Measurements from ENCODE around the gene LNX2.

Gene LNX2

GRCh38 chr13:27620377-27621115 is at the start of gene LNX2:
TSS of gene LNX2 (minus strand) at chr13:27620529. CDS start at chr13:27581703, 38,826 bp downstream.
- no peaks in the 10 kb centered on the region for H3K9me3 ChIP-seq (ENCODE audit: control insufficient read depth, insufficient read depth, low read length)
- H3K27me3 ChIP-seq (ENCODE audit: control insufficient read depth, insufficient read depth, low read length), result no peaks in the 10 kb centered on the region
- H3K4me3 ChIP-seq (ENCODE audit: low read depth, low read length), result peak within 1 kb of the TSS; percentile 99
- H3K4me1 ChIP-seq (ENCODE audit: control insufficient read depth, insufficient read depth, low read length), result peaks cover 15% of the 10 kb centered on the region
- peak within 1 kb of the TSS; percentile 92 for H3K9ac ChIP-seq (ENCODE audit: low read depth, low read length)
- H3K36me3 ChIP-seq (ENCODE audit: control insufficient read depth, insufficient read depth, low read length), result peaks cover 5% of the 10 kb centered on the region

DNA sequence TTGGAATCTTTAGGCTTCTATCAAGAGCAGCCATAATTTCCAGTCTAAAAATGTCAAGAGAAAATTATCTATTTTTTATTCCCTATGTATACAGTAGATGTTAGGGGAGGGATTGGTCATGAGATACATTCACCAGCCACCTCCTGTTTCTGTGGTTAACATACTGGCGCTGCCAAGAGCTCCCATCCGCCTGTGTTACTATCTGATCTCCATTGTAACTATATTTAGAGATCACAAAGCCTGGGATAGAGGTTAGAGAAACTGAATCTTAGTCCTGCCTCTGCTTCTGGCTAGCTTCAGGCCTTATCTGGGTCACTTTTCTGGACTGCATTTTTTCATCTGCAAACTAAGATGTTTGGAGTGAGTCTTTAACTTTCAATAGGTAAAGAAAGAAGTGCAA is 47.6 kb upstream of the LNX2 start:
- Histone ChIP-seq H3K4me3 (ENCODE audit: low read depth, low read length) (no peak overlapping the region), H3K4me1 (ENCODE audit: control insufficient read depth, insufficient read depth, low read length) (no peaks in the 10 kb centered on the region), H3K9me3 (ENCODE audit: control insufficient read depth, insufficient read depth, low read length) (no peaks in the 10 kb centered on the region), H3K9ac (ENCODE audit: low read depth, low read length) (no peak overlapping the region), H3K27me3 (ENCODE audit: control insufficient read depth, insufficient read depth, low read length) (no peaks in the 10 kb centered on the region), H3K36me3 (ENCODE audit: control insufficient read depth, insufficient read depth, low read length) (no peaks in the 10 kb centered on the region)

DNA sequence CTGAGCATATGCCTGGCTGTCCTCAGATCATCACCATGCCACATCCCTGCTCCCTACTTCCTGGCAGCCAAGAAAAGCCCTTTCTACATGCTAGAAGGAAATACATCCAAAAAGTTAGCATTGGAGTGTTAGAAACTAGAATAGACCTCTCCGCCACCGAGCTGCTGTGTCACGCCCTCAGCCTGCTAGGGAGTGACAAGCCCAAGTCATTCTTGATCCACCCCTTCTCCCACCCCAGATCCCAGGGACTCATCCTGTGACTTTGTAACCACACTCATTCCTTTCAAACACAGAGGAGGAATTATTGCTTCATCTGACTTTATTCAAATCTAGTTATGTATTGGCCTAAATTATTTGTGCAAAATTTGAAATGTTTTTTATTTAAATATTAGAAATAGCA is 46.6 kb upstream of the LNX2 start:
- Histone ChIP-seq H3K27me3 (ENCODE audit: control insufficient read depth, insufficient read depth, low read length) (no peaks in the 10 kb centered on the region), H3K4me1 (ENCODE audit: control insufficient read depth, insufficient read depth, low read length) (no peaks in the 10 kb centered on the region), H3K4me3 (ENCODE audit: low read depth, low read length) (no peak overlapping the region), H3K36me3 (ENCODE audit: control insufficient read depth, insufficient read depth, low read length) (no peaks in the 10 kb centered on the region), H3K9ac (ENCODE audit: low read depth, low read length) (no peak overlapping the region), H3K9me3 (ENCODE audit: control insufficient read depth, insufficient read depth, low read length) (no peaks in the 10 kb centered on the region)

DNA sequence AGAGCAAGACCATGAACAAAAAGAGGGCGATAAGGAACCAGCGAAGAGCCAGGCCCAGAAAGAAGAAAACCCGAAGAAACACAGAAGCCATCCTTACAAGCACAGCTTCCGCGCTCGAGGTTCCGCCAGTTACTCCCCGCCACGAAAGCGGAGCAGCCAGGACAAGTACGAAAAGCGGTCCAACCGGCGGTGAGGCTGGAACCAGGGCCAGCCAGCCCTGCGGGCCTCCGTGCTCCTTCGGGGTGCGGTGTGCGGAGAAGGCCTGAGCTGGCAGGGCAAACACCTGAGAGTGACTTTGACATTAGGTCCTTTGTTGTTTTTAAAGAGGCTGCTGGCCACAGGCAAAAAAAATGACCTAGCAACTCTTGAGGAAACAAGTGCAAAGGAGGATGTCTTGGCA is 45.4 kb upstream of the LNX2 start:
- H3K4me3 ChIP-seq (ENCODE audit: low read depth, low read length), result no peak overlapping the region
- H3K9ac ChIP-seq (ENCODE audit: low read depth, low read length), result no peak overlapping the region
- no peaks in the 10 kb centered on the region for H3K27me3 ChIP-seq (ENCODE audit: control insufficient read depth, insufficient read depth, low read length)
- no peaks in the 10 kb centered on the region for H3K4me1 ChIP-seq (ENCODE audit: control insufficient read depth, insufficient read depth, low read length)
- no peaks in the 10 kb centered on the region for H3K36me3 ChIP-seq (ENCODE audit: control insufficient read depth, insufficient read depth, low read length)
- H3K9me3 ChIP-seq (ENCODE audit: control insufficient read depth, insufficient read depth, low read length), result no peaks in the 10 kb centered on the region

DNA sequence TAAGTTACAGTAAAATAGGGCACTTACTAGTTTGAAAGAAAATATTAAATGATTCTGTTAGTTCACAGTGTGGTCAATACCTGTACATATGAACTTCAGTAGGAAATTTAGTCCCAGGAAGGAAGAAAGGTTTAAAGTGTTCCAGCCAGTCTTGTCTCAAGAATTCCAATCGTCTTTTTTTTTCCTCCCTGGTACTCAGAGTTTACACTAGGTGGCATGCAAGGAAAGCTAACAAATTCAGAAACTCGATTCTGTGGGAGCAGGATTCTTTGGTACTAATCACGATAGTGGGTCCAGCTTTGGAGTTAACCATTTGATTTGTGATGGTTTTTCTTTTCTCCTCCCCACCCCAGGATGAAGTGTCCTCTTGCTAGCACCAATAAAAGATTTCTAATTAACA is 45.0 kb upstream of the LNX2 start:
- H3K9me3 ChIP-seq (ENCODE audit: control insufficient read depth, insufficient read depth, low read length), result no peaks in the 10 kb centered on the region
- no peaks in the 10 kb centered on the region for H3K4me1 ChIP-seq (ENCODE audit: control insufficient read depth, insufficient read depth, low read length)
- H3K27me3 ChIP-seq (ENCODE audit: control insufficient read depth, insufficient read depth, low read length), result no peaks in the 10 kb centered on the region

GRCh38 chr13:27663947-27664346 is 43.6 kb upstream of the LNX2 start:
- H3K9ac ChIP-seq (ENCODE audit: low read depth, low read length), result no peak overlapping the region
- no peaks in the 10 kb centered on the region for H3K4me1 ChIP-seq (ENCODE audit: control insufficient read depth, insufficient read depth, low read length)
- H3K4me3 ChIP-seq (ENCODE audit: low read depth, low read length), result no peak overlapping the region
- H3K27me3 ChIP-seq (ENCODE audit: control insufficient read depth, insufficient read depth, low read length), result no peaks in the 10 kb centered on the region
- H3K36me3 ChIP-seq (ENCODE audit: control insufficient read depth, insufficient read depth, low read length), result no peaks in the 10 kb centered on the region
- no peaks in the 10 kb centered on the region for H3K9me3 ChIP-seq (ENCODE audit: control insufficient read depth, insufficient read depth, low read length)

More for the DNA sequence above, 45.0 kb upstream of the LNX2 start:
- Histone ChIP-seq H3K36me3 (ENCODE audit: control insufficient read depth, insufficient read depth, low read length) (no peaks in the 10 kb centered on the region), H3K9ac (ENCODE audit: low read depth, low read length) (no peak overlapping the region), H3K4me3 (ENCODE audit: low read depth, low read length) (no peak overlapping the region)

GRCh38 chr13:27662738-27663470 is 42.6 kb upstream of the LNX2 start:
- Histone ChIP-seq H3K27me3 (ENCODE audit: control insufficient read depth, insufficient read depth, low read length) (no peaks in the 10 kb centered on the region), H3K9me3 (ENCODE audit: control insufficient read depth, insufficient read depth, low read length) (no peaks in the 10 kb centered on the region), H3K4me3 (ENCODE audit: low read depth, low read length) (no peak overlapping the region), H3K4me1 (ENCODE audit: control insufficient read depth, insufficient read depth, low read length) (no peaks in the 10 kb centered on the region), H3K9ac (ENCODE audit: low read depth, low read length) (no peak overlapping the region), H3K36me3 (ENCODE audit: control insufficient read depth, insufficient read depth, low read length) (no peaks in the 10 kb centered on the region)

- Histone ChIP-seq H3K4me3 (ENCODE audit: low read depth, low read length) (no peak overlapping the region), H3K36me3 (ENCODE audit: control insufficient read depth, insufficient read depth, low read length) (no peaks in the 10 kb centered on the region), H3K9ac (ENCODE audit: low read depth, low read length) (no peak overlapping the region), H3K27me3 (ENCODE audit: control insufficient read depth, insufficient read depth, low read length) (no peaks in the 10 kb centered on the region), H3K9me3 (ENCODE audit: control insufficient read depth, insufficient read depth, low read length) (no peaks in the 10 kb centered on the region), H3K4me1 (ENCODE audit: control insufficient read depth, insufficient read depth, low read length) (no peaks in the 10 kb centered on the region)
These were observed 40.7 kb upstream of the LNX2 start for GRCh38 chr13:27661017-27661416.

DNA sequence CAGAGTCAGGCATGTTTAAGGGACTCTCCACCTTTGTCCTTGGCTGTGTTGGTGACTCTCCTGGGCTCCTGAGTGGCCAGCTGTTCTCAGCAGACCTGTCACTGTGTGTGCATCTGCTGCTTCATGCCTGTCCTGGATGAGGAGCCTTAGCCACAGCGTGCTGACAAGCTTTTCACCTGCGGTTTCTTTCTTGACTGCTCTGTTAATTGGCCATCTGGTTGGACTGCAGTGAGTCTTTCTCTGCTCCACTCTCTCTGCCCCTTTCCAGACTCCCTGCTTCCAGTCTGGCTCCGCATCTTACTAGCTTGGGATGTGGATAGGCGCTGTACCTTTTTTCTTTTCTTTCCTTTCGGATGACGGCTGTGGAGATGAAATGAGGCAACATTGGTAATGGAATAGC is 40.2 kb upstream of the LNX2 start:
- no peaks in the 10 kb centered on the region for H3K9me3 ChIP-seq (ENCODE audit: control insufficient read depth, insufficient read depth, low read length)
- H3K9ac ChIP-seq (ENCODE audit: low read depth, low read length), result no peak overlapping the region
- no peaks in the 10 kb centered on the region for H3K27me3 ChIP-seq (ENCODE audit: control insufficient read depth, insufficient read depth, low read length)
- H3K4me1 ChIP-seq (ENCODE audit: control insufficient read depth, insufficient read depth, low read length), result no peaks in the 10 kb centered on the region
- no peaks in the 10 kb centered on the region for H3K36me3 ChIP-seq (ENCODE audit: control insufficient read depth, insufficient read depth, low read length)
- no peak overlapping the region for H3K4me3 ChIP-seq (ENCODE audit: low read depth, low read length)

GRCh38 chr13:27659145-27659865 is 39.0 kb upstream of the LNX2 start:
- Histone ChIP-seq H3K27me3 (ENCODE audit: control insufficient read depth, insufficient read depth, low read length) (no peaks in the 10 kb centered on the region), H3K4me1 (ENCODE audit: control insufficient read depth, insufficient read depth, low read length) (no peaks in the 10 kb centered on the region), H3K36me3 (ENCODE audit: control insufficient read depth, insufficient read depth, low read length) (no peaks in the 10 kb centered on the region), H3K9me3 (ENCODE audit: control insufficient read depth, insufficient read depth, low read length) (no peaks in the 10 kb centered on the region), H3K4me3 (ENCODE audit: low read depth, low read length) (no peak overlapping the region), H3K9ac (ENCODE audit: low read depth, low read length) (no peak overlapping the region)

DNA sequence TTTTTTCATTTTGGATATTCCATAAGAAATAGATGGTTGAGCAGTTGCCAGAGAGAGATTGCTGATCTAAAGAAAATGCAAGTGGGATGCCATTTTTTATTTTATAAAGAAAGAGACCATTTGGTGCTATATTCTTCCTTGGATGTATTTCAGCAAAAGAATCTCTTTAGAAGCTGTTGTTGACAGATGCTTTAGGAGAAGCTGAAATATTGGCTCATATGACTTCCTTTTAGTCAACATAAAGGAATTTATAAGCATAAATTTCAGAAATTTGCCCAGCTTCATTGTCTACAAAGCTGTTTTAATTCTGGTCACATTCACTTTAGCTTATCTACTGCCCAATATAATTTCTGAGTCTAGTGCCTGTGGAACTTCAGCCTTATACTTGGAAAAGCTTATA is 38.2 kb upstream of the LNX2 start:
- H3K4me1 ChIP-seq (ENCODE audit: control insufficient read depth, insufficient read depth, low read length), result no peaks in the 10 kb centered on the region

More for the DNA sequence above, 38.2 kb upstream of the LNX2 start:
- Histone ChIP-seq H3K9me3 (ENCODE audit: control insufficient read depth, insufficient read depth, low read length) (no peaks in the 10 kb centered on the region), H3K4me3 (ENCODE audit: low read depth, low read length) (no peak overlapping the region), H3K36me3 (ENCODE audit: control insufficient read depth, insufficient read depth, low read length) (no peaks in the 10 kb centered on the region), H3K9ac (ENCODE audit: low read depth, low read length) (no peak overlapping the region), H3K27me3 (ENCODE audit: control insufficient read depth, insufficient read depth, low read length) (no peaks in the 10 kb centered on the region)

Data from iPS-15b (cell line).